ENCODE measurements around the gene BCO2.

The BCO2 gene

GRCh38 chr11:112249871-112250610 is 74.7 kb downstream of the BCO2 start:
- no peak for DNase-seq (ENCODE audit: low spot score)

GRCh38 chr11:112253605-112254242 is 78.4 kb downstream of the BCO2 start:
- DNase-seq (ENCODE audit: low spot score) = no peak

- no peak for DNase-seq (ENCODE audit: low spot score)
Measured at GRCh38 chr11:112255067-112255720, 79.9 kb downstream of the BCO2 start.

GRCh38 chr11:112260490-112260889 is 85.2 kb downstream of the BCO2 start, which contains the start of gene PLET1:
Gene PLET1 (minus strand): TSS chr11:112260860. CDS start chr11:112260589, 271 bp downstream.
- DNase-seq (ENCODE audit: low spot score) = no peak

GRCh38 chr11:112265659-112266409 is 90.5 kb downstream of the BCO2 start:
- DNase-seq (ENCODE audit: low spot score) = no peak

GRCh38 chr11:112266410-112266778 is 91.1 kb downstream of the BCO2 start:
- DNase-seq (ENCODE audit: low spot score) = no peak

GRCh38 chr11:112267188-112267591 is 91.9 kb downstream of the BCO2 start:
- no peak for DNase-seq (ENCODE audit: low spot score)

GRCh38 chr11:112268406-112268805 is 93.1 kb downstream of the BCO2 start:
- DNase-seq (ENCODE audit: low spot score) = no peak

All from LoVo (cell line).